AG10803 (cell line): Measurements from ENCODE around the gene ZNF607.

Experiments used
- DNase-seq: peaks from one replicate; pipeline ENCODE4 v3.0.0; 2010; ENCODE audit warnings: low read depth
- H3K4me3 ChIP-seq: 2 replicates; pipeline ENCODE4 v1.5.1; 2011; ENCODE audit warnings: mild to moderate bottlenecking, low read length, control low read depth
- TF ChIP-seq, protein P1 (sequence below): conservative IDR thresholded peaks from 2 replicates; pipeline ENCODE4 v1.5.1; 2011; ENCODE audit warnings: mild to moderate bottlenecking, low read length, control low read depth, inconsistent platforms

ZNF607 gene

DNA sequence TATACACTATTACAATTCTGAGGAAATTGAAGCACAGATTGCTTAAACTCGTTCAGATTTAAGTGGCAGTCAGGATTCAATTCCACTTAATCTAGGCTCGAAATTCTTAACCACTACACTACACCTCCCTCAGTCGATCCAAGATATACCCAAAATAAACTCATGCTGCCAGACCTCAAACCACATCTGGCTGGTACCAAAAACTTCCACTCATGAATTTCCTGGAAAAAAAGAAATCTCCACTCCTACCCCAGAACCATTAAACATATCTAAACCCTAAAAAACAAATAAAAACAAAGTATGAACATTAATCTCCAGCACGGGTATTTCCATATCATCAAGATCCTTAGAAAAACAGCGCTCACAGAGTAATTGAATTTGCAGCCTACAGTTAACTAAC is 65.4 kb downstream of the ZNF607 start:
- H3K4me3 ChIP-seq = peak overlapping the region; percentile 79
- TF ChIP-seq, protein P1, sequence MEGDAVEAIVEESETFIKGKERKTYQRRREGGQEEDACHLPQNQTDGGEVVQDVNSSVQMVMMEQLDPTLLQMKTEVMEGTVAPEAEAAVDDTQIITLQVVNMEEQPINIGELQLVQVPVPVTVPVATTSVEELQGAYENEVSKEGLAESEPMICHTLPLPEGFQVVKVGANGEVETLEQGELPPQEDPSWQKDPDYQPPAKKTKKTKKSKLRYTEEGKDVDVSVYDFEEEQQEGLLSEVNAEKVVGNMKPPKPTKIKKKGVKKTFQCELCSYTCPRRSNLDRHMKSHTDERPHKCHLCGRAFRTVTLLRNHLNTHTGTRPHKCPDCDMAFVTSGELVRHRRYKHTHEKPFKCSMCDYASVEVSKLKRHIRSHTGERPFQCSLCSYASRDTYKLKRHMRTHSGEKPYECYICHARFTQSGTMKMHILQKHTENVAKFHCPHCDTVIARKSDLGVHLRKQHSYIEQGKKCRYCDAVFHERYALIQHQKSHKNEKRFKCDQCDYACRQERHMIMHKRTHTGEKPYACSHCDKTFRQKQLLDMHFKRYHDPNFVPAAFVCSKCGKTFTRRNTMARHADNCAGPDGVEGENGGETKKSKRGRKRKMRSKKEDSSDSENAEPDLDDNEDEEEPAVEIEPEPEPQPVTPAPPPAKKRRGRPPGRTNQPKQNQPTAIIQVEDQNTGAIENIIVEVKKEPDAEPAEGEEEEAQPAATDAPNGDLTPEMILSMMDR = no peak
- DNase-seq = peak; percentile 9
